Activated T-cell treated with anti-CD3 and anti-CD28 coated beads, Interleukin-2, amount 50 U/mL, for 1 hour (primary cell): ENCODE results near the gene RAB26.
A peak's percentile ranks its signal among the peaks of the same experiment; 100 is the strongest.

Experiments used
- DNase-seq: peaks from one replicate; pipeline ENCODE4 v3.0.0-alpha.2; 2020

Gene RAB26

DNA sequence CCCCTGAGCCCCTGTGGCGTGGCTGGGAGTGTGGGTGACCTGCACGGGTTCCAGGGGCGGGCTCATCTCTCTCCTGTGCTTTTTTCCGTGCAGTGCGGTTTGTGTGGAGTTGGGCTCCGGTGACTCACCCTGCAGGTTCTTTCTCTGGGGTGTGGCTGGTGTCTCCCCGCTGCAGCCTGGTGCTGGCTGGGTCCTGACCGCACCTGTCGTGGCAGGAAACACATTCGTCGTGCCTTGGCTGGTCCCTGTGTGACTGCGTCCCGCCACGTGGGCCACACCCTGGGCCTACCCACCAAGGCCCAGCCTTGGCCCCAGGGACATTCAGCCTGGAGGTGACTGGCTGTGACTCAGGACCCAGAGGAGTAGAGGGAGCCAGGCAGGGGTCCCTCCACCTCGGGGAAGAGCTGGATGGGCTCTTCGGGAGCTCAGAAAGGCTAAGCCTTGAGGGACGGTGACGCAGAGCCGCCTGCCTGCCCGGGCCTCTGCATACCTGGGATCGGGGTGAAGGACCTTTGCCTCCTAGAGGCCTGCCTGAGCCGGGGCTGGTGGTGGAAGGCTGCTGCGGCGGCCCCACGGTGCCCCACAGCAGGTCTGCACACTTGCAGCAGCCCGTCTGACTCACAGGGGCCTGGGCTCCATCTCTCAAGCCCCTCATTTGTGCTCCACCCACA is 14.9 kb downstream of the RAB26 start:
- peak; percentile 31 for DNase-seq

DNA sequence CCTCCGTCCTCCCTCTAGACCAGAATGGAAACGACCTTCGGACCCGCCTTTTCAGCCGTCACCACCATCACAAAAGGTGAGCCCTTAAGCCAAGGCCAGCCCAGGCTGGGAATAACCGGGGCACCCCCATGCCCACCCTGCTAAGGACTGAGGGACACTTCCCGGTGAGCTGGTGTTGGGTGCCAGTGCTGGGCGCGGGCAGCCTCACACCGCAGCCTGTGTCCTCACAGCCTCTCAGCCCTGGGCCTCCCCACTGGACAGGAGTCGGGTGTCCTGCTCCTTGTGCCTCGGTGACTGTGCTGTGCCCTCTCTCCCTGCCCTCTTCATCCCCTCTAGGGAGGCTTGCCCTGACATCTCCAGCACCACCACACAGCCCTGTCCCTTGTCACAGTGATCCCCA is 17.4 kb downstream of the RAB26 start:
- DNase-seq: no peak

GRCh38 chr16:2166263-2167067 is 18.0 kb downstream of the RAB26 start:
- DNase-seq: no peak

GRCh38 chr16:2167068-2167638 is 18.7 kb downstream of the RAB26 start:
- no peak for DNase-seq

DNA sequence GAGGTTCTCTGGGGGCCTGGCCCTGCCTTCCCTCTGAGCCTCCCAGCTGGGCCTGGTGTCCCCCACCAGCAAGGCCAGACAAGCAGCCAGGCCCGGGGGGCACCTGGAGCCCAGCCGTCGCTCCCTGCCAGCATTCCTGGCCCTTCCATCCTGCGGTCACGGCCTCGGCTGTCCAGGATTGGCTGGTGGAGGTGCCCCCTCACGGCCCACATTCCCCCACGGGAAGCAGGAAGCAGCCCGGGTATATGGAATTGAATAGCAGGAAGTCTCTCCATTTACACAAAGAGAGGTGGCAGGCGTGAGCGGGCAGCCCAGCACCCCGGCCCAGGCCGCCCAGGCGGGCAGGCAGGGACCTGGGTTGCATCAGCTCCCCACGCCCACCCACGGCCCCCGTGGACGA is 21.7 kb downstream of the RAB26 start:
- DNase-seq: no peak

DNA sequence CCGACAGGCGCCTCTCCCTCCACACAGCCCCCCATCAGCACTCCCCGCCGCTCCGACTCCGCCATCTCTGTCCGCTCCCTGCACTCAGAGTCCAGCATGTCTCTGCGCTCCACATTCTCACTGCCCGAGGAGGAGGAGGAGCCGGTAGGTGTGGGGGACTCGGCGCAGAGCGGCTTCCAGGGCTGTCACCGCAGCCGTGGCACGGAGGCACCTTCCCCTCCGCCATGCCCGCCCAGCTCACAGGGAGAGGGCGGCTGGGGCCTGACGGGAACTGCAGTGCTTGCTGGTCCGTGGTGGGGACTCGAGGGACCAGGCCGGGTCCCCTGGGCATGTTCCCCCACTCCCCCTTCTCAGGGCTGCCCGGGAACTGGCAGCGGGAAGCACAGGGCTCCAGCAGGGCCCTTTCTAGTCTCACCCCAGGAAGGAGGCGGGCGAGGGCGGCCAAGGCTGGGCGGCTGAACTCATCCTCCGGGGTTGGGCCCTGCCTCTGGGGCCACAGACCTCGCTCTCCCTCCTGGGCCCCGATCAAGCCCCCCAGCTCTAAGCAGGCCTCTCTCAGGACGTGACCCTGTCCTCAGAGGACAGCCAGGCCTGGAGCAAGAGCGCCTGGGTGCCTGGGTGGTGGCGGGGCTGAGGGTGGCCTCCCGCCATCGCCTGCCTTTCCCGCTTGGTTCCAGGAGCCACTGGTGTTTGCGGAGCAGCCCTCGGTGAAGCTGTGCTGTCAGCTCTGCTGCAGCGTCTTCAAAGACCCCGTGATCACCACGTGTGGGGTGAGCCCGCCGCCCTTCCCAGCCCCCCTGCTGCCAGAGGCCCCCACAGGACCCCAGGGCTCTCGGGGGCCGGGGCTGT is 22.4 kb downstream of the RAB26 start:
- no peak for DNase-seq

DNA sequence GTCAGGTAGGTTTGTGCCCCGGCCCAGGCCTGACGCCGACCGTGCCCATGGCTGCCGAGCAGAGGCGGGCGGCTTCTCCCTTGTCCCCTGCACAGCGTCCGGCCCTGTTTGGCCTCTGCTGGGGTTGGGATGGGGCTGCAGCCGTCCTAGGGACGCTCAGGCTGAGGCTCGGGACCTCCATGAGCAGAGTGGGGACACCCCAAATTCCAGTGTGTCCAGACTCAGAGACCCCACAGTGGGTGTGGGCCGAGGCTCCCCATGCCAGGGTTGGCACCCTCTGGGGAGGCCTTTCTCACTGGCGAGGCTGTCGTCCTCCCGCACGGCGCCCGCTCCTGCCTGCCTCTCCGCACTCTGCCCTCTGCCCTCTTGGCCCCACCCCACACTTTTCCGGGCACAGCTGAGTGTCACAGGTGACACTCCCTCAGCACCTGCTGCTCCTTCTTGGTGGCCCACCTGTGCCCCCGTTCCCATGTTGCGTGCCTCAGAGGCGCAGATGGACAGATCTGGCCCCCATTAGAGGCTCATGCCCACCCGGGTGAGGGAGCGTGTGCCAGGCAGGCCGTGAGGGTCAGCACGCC is 23.3 kb downstream of the RAB26 start:
- no peak for DNase-seq

GRCh38 chr16:2172688-2173335 is 24.4 kb downstream of the RAB26 start:
- DNase-seq: no peak

DNA sequence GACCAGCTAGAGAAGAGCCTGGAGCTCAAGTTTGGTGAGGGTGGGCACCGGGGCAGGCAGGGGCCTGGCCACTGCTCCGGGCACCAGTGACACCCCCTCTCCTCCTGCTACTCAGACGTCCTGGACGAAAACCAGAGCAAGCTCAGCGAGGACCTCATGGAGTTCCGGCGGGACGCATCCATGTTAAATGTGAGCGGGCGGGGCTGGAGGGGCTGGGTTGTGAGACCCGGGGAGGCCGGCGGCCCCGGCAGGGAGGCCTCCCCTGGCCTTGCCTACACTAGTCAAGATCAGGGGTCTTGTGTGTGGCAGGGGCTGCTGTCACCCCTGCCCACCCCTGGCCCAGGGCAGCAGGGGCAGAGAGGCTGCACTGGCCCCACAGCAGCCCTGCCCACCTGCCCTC is 24.9 kb downstream of the RAB26 start:
- DNase-seq: no peak

- no peak for DNase-seq
These were observed 25.5 kb downstream of the RAB26 start for GRCh38 chr16:2173916-2174315.

DNA sequence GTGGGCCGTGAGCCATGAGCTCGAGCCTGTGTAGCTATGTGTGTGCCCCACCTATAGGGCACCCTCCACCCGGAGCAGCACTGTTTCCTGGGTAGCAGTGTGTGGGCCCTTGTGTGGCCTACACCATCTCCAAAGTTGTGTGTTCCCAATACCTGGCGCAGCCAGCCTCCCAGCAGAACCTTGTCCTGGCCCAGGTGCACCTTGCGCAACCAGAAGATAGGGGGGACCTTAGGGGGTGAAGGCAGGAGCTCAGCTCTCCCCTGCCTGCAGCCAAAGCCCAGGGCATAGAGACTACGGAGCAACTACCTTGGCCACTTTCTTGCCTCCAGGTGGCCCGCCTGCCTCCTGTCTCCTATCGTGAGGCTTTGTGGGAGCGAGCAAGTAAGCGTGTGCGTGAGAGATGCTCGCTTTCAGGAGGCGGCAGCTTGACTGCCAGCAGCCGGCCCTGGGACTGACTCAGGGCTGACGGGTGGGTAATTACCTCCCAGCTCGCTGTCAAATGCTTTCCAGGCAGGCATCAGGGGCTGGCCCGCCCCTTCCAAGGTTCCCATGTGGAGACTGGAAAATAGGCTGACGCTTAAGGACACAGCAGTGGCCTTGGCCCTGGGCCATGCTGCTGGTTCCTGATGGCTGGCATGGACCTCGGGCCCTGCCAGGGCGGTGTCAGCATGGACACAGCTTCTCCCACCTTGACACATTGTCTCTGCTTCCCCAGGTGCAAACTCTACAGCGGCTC is 26.1 kb downstream of the RAB26 start:
- no peak for DNase-seq

DNA sequence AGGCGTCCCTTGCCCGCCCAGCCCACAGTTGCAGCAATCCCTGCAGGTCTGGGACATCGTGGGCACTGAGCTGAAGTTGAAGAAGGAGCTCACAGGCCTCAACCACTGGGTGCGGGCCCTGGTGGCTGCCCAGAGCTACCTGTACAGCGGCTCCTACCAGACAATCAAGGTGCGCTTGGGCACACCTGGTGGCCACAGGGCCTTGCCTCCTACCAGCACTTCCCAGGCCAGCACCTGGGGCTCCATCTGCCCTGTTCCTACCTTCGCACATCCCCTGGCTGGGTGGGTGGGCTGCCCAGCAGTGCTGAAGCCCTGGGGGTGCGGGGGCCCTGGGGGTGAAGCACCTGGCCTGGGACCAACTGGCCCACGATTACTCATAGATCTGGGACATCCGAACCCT is 27.0 kb downstream of the RAB26 start:
- DNase-seq: no peak

- no peak for DNase-seq
These were observed 27.6 kb downstream of the RAB26 start for GRCh38 chr16:2176047-2176446.

- DNase-seq: no peak
These were observed 28.7 kb downstream of the RAB26 start for GRCh38 chr16:2177101-2177500.

DNA sequence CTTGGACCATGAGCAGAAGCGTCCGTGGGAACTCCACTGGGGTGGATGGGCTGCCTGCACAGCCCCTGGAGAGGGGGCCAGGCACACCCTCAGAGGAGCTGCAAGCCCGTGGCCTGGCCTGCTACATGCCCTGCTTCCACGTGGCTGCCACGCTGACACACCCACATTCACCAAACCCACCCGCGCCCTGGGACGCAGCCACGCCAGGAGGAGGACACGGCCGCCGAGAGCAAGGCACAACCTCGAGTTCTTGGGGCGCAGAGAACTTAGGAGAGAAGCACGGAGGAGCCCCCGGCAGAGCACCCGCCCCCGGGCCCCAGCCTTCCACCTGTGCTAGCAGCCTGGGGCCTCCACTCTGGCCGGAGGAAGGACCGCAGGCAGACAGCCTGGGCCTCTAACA is 29.1 kb downstream of the RAB26 start:
- DNase-seq: no peak

DNA sequence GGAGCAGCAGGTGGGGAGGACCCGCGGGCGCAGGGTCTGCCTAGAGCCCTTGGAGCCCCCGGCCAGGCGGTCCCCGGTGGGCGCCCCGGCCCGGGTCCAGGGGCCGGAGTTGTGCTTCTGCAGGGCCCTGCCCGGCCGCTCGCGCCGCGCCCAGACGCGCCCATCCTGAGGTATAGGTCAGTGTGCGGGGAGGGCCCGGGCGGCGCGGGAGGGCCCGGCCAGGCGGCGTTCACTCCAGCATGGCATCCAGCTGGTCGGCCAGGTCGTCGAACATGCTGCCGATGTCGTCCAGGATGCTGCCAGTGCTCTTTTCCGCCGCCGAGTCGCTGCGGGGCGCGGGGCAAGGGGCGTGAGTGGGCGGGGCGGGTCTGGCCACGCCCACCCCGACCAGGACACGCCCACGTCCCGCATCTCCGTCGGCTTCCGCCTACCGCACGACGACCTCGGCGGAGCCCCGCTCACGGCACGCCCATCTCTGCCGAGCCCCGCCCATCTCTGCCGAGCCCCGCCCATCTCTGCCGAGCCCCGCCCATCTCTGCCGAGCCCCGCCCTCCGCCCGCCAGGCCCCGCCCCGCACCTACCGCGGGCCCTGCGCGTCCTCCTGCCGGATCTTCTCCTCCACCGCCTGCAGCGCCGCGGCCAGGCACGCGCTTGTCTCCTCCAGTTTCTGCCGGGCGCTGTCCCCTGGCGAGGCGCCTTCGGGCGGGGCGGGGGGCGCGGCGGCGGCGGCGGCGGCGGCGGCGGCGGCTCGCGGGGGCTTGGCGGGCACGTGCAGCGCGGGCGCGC is 30.1 kb downstream of the RAB26 start:
- peak; percentile 61 for DNase-seq

- DNase-seq: no peak
These were observed 30.7 kb downstream of the RAB26 start for GRCh38 chr16:2179107-2179501.

DNA sequence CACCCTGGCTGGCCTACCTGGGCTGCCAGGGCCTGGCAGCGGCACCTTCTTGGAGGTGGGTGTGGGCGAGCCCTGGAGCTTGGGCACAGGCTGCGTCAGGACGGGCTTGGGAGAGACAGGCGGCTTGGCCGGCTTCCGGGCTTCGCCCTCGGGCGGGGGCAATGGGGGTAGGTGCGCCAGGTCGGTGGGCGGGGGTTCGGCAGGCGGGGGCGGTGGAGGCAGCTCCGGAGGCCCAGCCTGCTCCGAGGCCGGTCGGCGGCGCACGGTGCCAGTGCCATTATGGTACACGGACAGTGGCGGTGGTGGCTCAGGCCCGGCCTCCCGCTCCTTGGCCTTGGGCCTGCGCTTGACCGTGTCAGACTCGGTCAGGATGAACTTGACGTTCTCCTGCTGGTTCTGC is 31.2 kb downstream of the RAB26 start:
- no peak for DNase-seq

DNA sequence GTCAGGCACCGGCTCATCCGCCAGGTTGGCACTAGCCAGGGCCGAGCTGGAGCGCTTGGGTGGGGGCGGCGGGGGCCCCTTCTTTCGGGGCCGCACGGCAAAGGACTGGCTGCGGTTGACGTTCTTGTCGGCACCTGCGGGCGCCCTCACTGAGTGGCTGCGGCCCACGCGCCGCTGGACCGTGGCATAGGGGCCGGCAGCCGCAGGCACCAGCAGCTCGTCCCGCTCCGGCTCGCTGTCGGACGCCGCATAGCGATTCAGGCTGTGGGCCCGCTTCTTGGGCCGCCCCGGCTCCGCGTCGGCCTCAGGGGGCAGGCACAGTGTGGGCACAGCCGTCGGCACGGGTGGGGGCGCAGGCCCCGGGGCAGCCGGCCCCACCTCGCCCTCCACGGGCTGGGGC is 32.0 kb downstream of the RAB26 start:
- no peak for DNase-seq

GRCh38 chr16:2180962-2181923 is 32.8 kb downstream of the RAB26 start:
- no peak for DNase-seq
